Measurements from ENCODE around the gene ABLIM3. TPM values are rescaled to one million over a fixed set of nuclear protein-coding genes. Genes with fewer than 3 reads are reported as not detected.

The ABLIM3 gene
- total RNA-seq, 1 donor from 2014 or later, result 33.9 TPM

DNA sequence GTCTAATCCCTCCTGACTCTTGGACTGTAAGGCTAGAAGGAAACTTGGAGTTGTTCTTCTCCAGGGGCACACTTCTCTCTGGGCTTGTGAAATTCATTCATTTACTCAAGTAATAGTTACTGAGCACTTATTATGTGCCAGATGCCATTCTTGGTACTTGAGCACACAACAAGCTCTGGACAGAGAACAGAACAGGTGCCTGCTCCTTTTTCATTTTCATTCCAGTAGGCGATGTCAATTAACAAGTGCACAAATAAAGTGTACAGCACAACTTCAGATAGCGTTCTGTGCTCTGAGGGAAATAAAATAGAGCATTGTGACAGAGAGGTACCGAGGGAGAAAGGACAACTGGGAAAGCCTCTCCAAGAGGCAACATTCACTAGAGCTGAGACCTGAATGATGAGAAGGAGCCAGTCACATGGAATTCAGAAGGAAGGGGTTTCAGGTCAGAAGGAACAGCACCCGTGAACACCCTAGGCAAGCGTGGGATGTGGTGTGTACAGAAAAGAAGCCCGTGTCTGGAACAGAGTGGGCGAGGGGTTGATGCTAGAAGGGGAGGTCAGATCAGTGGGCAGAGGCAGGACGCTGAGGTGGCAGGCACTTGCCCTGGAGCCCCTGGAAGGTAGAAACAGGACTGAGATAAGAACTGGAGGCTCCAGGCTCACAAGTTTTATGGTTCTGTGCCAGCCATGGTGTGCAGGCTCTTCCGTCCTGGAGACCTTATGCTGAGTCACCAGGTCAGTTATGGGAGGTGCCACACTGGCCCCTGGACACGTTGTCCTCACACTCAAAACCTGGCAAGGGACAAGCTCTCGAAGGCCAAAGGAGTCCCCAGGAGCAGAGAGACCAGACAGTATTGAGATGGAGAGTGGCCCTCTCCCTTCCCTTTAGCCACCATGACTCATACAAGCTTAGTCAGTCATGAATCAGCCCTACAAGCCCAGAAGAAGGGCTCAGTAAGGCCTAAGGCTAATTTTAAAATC lies 7.2 kb upstream of the ABLIM3 start:
- DNase-seq (ENCODE audit: low read depth), result peak; percentile 92

- DNase-seq (ENCODE audit: low read depth), result no peak
These were observed 6.4 kb upstream of the ABLIM3 start for GRCh38 chr5:149134778-149135500.

DNA sequence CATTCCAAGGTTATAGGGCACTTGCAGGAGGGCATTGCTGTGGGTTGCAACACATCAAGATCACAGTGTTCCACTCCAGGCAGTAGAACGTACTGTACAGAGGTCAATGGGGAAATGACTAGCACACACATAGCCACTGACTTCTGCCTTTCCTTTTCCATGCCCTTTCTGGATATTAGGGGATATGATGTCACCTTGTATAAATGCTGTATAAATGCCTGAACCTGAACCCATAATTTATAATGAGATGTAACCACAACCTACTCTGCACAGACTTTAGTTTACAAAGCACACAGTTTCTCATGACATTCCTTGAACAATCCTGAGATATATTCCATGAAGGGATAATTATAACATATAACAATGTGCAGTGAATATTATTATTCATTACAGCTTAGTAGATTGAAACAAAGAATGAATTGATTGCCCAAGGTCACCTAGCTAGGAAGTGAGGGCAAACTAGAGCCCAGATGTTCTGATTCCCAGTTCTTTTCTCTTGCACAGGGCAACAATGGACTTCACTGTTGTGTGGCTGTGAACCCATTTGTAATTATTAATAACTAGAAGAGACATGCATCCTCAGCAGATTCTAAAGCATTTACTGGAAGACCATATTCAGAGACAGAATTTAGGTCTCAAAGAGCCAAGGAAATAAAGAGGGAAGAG lies 5.6 kb upstream of the ABLIM3 start:
- DNase-seq (ENCODE audit: low read depth), result peak; percentile 83

DNA sequence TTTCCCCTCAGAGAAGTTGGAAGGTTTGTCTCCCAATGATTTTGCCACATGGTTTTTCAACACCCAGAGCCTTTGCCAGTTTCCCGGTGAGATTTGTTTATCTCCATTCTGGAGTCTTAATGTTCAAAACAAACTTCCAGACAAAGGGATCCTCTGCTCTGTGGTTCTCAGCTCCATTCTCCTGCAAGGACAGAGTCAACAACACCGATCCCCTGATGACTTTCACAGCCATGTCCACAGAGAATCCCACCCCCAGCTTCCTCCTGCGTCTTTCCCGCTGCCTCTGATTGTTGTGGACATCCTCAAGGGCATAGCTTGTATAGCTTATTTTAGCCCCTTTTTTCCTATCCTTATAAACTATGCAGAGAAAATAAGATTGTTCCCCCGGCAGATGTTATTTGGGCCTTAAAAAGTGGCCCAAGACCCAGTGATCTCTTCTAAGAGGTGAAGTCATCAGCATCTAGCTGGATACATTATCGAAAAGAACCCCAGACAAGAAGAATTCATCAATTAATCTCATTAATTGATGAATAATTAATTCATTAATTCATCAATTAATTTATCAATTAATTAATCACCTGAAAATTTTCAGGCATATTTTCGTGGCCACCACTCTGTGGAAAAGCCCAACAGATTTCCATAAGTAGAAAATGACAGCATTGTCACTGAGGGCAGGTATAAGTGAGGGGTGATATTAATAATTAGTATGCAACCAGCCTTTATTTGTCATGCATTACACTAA lies 2.9 kb upstream of the ABLIM3 start:
- no peak for DNase-seq (ENCODE audit: low read depth)

DNA sequence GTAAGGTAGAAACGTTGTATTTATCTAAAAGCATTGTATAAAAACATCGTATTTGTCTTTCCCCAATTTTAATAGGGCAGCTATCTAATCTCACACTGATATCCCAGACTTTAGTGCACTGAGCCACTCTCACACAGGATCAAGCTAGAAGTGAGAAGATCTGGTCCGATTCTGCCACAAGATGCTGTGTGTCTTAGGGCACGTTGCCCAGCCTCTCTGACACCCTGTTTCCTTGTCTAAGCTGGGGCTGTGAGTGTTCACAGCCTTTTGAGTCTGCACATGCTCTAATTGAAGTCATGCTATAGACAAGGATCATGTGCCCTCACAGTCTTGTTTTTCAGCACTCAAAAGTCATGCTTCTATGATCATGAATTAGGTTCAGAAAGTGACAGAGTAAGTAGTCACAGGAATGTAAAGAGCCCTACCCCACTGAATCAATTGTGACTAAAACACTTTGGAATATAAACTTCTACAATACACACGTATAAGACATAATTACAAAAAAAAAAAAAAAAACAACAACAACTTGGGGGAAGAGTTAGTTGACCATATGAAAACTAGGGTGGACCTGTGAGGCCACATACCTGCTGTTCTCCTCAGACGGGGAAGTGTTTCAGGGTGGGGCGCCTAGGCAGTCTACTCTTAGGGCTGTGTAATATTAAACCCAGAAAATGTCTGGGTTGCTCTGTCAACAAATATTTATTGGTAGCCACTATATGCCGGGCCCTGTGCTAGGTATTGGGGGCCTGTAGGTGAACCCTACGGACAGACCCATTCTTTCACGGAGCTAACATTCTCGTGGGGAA lies 893 bp upstream of the ABLIM3 start:
- peak; percentile 89 for DNase-seq (ENCODE audit: low read depth)

GRCh38 chr5:149141957-149142851 lies 911 bp downstream of the ABLIM3 start:
- no peak for DNase-seq (ENCODE audit: low read depth)

DNA sequence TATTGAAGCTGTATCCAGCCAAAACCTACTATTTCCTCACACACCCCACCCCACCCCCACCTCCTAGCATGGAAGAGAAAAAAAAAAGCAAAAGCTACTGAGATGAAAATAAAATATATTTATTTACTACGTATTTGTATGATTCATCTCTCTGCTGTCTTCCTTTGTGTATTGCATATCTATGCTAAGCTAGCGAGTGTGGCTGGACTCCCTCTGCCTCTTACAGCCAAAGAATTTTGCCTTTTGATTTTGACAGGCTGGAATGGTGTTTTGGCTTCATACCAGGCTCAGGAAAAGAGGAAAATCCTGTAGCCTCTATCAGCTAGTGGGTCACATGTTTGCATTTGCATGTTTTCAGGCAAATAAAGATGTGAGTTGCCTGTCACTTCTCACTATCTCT lies 2.2 kb downstream of the ABLIM3 start:
- DNase-seq (ENCODE audit: low read depth), result no peak

GRCh38 chr5:149144637-149145036 lies 3.3 kb downstream of the ABLIM3 start:
- DNase-seq (ENCODE audit: low read depth), result no peak

DNA sequence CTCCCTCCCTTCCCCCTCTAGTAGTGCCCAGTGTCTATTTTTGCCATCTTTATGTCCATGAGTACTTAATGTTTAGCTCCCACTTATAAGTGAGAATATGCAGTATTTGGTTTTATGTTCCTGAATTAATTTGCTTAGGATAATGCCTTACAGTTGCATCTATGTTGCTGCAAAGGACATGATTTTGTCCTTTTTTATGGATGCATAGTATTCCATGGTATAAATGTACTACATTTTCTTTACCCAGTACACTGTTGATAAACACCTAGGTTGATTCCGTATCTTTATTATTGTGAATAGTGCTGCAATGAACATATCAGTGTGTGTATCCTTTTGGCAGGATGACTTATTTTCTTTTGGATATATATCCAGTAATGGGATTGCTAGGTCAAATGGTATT lies 3.8 kb downstream of the ABLIM3 start:
- no peak for DNase-seq (ENCODE audit: low read depth)

- no peak for DNase-seq (ENCODE audit: low read depth)
These were observed 6.4 kb downstream of the ABLIM3 start for GRCh38 chr5:149147676-149148075.

GRCh38 chr5:149149942-149150341 lies 8.6 kb downstream of the ABLIM3 start:
- peak; percentile 46 for DNase-seq (ENCODE audit: low read depth)

DNA sequence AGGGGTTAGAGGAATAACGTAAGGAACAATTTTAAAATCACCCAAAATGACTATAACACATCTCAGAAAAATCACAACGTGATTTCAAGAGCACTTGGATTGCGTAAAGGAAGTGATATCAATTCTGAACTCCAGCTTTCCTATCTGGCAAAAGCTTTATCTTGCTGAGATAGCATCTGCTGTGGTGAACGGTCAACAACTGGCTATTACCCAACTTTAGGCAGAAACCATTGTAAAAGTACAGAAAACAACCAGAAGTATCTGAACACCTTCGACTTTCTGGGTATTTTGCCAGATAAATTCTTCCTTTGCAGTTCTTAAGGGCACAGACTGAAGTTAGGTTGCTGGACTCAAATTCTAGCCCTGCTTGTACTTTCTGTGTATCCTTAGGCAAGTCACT lies 9.2 kb downstream of the ABLIM3 start:
- DNase-seq (ENCODE audit: low read depth), result no peak

DNA sequence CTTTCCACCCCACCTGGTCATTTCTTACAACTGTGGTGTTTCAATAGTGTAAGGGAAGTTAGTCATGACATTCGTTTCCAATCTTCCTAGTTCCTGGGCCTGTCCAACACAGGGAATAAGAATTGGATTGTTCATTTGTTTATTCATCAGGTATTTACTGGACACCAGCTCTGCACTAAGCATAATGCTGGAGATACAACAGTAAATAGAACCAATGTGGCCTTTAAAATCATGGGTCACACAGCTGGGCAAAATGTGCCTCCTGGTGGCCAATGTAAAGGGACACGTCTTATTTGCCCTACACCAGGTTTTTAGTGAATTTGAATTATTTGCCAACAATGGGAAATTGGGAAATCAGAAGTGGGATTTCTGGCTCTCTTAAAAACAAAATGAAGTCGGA lies 10.4 kb downstream of the ABLIM3 start:
- peak; percentile 61 for DNase-seq (ENCODE audit: low read depth)

- peak; percentile 96 for DNase-seq (ENCODE audit: low read depth)
These were observed 11.0 kb downstream of the ABLIM3 start for GRCh38 chr5:149152317-149152746.

DNA sequence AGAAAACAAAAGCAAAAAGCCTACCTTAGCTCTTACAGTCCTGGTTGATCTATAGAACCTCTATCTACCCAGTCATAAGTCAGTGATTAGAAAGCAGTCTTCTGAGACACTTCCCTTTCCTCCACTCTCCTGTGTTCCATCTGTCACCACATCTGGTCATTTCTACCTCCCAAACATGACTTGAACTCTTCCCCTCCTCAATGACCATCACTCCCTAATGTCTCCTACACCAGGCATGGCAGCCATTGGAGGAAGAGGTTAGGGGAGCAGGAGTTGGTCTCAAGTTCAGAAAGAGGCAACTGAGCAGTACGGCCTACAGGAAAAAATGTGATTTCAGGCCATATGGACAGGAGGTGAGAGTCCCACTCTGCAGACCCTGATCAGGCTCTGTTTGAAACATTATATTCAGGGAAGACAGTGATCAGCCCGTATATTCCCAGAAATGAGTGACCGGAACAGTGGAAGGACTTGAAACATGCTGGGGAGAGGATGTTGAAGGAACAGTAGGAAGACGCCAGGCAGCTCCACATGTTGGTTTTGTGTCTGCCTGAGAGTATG lies 12.0 kb downstream of the ABLIM3 start:
- DNase-seq (ENCODE audit: low read depth), result no peak

GRCh38 chr5:149153751-149154610 lies 12.7 kb downstream of the ABLIM3 start:
- peak; percentile 90 for DNase-seq (ENCODE audit: low read depth)

DNA sequence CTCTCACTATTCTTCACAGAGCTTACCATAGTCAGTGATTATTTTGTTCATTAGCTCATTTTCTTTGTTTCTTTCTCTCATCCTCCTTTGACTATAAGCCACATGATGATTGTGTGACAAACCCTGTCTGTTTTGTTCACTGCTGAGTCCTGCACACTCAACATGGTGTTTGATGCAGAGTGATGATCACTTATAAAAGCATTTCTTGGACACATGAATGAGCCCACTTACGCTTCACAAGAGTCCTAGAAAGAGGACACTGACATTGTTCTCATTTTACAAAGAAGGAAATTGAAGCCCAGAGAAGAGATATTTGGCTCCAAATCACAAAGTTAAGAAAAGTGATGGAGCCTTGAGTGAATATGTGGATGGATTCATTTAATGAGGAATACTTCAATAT lies 13.4 kb downstream of the ABLIM3 start:
- no peak for DNase-seq (ENCODE audit: low read depth)

GRCh38 chr5:149156435-149157083 lies 15.3 kb downstream of the ABLIM3 start:
- no peak for DNase-seq (ENCODE audit: low read depth)

Measured in renal cortical epithelial cell (primary cell).